Liver (tissue), 3 donors: ENCODE results near the gene ERICH4.

Experiments
- CTCF ChIP-seq: fragments of 150-350 bp; IDR thresholded peaks from 2 replicates; pipeline ENCODE4 v1.5.1; 2017; ENCODE audit warnings: improper control_type of control experiment, low read depth, low read length; ENCODE audit not compliant: missing input control
- HNF4G ChIP-seq: IDR thresholded peaks from 2 replicates; pipeline ENCODE4 v1.6.1; 2016; ENCODE audit warnings: antibody characterized with exemption
- YY1 ChIP-seq: IDR thresholded peaks from 2 replicates; pipeline ENCODE4 v1.6.1; 2016; ENCODE audit warnings: antibody characterized with exemption, mild to moderate bottlenecking
- donor health status: healthy.
- donor health status: healthy.

- TF ChIP-seq CTCF, result no peak
- no peak for TF ChIP-seq HNF4G
- no peak for TF ChIP-seq YY1
Measured at GRCh38 chr19:41408256-41408655, 34.7 kb upstream of the ERICH4 start.
